GM10266 (cell line): ENCODE data around the gene LRRC9.

Experiments
- DNase-seq: peaks from one replicate; pipeline ENCODE4 v3.0.0; 2012; ENCODE audit errors: extremely low spot score
- TF ChIP-seq, protein P1 (sequence below): IDR thresholded peaks from 2 replicates; pipeline ENCODE4 v1.5.1; 2012; ENCODE audit warnings: mild to moderate bottlenecking, low read depth; ENCODE audit not compliant: control insufficient read depth, insufficient read depth; ENCODE audit errors: missing control alignments

The LRRC9 gene

DNA sequence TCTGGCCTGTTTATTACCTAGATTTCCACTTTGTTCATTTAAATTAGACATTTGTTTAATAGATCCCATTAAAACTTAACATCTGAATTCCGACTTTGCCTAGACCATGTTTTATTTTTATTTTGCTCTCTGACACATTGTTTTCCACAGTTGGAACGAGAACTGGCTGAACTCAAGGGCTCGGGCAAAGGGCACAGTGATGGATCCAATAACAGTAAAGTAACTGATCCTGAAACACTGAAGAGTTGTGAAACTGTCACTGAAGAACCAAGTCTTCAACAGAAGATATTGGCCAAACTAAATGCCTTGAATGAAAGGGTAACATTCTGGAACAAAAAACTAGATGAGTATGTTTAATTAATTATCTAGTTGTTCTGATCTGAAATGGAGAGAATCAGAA lies 39.7 kb downstream of the LRRC9 start:
- no peak for DNase-seq
- TF ChIP-seq, protein P1, sequence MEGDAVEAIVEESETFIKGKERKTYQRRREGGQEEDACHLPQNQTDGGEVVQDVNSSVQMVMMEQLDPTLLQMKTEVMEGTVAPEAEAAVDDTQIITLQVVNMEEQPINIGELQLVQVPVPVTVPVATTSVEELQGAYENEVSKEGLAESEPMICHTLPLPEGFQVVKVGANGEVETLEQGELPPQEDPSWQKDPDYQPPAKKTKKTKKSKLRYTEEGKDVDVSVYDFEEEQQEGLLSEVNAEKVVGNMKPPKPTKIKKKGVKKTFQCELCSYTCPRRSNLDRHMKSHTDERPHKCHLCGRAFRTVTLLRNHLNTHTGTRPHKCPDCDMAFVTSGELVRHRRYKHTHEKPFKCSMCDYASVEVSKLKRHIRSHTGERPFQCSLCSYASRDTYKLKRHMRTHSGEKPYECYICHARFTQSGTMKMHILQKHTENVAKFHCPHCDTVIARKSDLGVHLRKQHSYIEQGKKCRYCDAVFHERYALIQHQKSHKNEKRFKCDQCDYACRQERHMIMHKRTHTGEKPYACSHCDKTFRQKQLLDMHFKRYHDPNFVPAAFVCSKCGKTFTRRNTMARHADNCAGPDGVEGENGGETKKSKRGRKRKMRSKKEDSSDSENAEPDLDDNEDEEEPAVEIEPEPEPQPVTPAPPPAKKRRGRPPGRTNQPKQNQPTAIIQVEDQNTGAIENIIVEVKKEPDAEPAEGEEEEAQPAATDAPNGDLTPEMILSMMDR, result no peak

DNA sequence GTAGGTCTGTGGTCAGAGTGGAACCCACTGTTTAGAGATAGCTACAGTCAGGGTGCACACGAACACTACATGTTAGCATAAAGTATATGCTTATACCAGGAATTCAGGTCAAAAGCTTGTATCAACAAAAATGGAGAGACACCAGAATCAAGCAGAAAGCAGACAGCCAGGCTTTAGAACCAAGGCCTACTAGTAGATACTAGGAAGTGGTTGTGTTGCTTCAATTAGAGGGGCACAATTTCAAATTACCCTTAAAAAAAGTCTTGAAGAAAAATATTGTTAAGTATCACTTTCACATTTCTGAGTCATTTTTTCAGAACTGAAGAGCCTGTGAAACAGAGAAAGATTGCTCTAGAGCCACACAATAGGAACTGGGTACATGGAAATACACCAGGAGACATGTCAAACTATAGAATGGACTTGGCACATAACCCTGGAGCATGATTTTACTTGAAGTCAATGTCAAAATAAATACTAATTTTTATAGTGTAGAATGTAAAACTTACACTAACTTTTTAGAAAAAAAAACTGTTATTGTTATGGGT lies 41.6 kb downstream of the LRRC9 start:
- DNase-seq, result peak; percentile 28
- TF ChIP-seq, protein P1, result no peak

DNA sequence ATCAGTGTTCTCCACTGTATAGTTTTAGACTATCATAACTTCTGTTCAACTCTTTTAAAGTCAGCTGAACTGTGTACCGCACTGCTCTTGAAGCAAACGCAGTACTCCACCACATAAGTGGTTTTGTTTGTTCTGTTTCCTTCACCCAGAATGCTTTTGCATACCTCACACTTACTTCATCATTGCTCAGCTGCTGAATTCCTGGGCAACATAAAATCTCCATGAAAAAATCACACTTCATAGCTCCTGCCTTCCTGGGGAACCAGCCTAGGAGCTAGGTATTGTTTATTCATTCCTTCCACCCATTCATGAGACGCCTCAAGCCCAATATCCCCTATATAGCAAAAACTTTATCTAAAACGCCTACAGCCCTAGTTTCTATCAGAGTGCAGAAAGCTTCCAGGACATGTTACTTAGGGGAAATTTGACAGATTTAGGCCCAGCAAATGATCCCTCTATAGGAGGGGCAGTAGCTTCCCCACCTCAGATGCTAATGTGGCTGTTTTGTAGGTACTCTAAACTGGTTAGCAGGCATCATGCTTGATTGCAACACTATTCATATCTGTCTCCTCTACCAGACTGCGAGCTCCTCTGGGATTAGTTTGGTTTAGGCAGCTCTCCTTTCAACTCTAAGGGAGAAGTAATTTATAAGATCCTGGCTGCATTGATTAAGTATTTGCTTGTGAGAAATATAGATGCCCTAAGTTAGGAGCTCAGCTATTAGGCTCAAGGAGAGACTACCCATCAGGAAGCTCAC lies 44.5 kb downstream of the LRRC9 start:
- TF ChIP-seq, protein P1, result no peak
- DNase-seq, result no peak

DNA sequence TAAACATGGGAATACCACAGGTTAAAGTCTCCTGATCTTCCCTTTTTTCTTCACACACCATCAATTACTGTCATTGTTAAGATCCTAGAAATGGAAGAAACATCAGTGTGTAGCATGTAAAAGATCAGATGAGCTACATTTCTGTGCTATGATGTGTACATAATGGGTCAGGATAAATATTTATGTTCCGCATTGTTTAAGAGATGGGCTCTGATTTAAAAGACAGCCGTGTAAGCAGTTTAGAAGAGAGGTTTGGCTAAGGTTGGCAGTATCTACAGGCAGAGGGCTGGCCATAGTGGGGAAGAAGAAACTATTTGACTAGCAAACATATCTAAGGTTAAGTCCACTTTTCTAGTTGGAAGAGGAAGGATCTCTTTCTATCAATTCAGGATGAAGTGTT lies 49.4 kb downstream of the LRRC9 start:
- no peak for DNase-seq
- TF ChIP-seq, protein P1, result no peak

DNA sequence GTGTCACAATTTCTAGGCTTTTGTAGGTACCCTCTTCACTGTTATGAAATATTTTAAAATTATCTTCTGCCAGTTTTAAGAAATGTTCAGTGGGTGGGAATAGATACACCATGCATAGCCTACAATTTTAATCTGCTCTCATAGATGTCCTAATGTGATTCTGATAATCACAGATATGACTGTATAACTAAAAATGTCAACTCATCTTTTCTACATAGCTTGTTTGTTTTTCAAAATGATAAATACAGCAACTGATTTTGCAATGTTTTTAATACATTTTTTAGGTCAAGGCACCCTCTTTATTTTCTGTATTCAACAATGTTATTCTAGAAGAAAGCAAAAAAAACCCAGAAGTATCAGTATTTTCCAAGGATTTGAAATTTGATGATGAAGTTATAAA lies 61.6 kb downstream of the LRRC9 start:
- TF ChIP-seq, protein P1, result no peak
- no peak for DNase-seq

DNA sequence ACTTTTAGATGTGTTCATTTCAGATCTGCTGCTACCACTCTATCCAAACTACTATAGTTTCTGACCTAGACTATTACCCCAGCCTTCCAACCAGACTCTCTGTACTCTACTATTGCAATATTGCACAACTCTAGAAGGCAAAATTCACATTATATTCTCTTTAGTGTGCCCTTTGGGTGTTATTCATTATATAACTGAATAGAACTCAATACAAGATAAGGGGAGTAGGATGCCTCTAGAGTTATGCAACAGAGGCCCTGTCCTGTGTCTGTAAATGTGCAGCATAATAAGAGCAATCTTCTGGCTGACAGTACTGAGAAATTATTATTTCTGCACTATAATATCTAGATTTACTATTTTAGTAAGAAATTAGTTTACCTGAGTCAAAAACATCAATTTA lies 63.1 kb downstream of the LRRC9 start:
- TF ChIP-seq, protein P1, result no peak
- DNase-seq, result no peak

DNA sequence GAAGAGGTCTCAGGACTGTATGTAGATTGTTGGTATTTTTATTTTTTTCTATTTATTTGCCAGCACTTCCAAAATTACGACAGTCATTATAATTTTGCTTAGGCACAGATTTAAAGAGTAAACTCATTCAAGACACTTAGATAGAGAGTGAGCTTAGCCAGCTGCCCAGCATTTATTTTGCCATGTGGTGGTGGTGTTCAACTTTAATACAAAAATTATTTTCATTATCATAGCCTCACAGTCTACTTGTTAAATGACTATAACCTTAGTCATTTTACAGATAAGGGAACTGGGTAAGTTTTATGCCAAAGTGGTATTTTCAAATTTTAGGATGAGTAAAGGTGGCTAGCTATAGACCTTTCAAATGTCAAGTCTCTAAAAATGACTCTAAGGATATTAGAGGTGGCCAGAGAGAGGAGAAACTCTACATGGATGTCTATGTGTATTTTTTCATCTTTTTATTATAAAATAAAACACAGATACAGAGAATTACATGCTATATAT lies 66.7 kb downstream of the LRRC9 start:
- DNase-seq, result no peak
- TF ChIP-seq, protein P1, result no peak
